Rectal smooth muscle tissue (tissue), 1 donor: ENCODE results near the gene GLOD5.

Source experiments
- H3K27ac ChIP-seq: one replicate; pipeline ENCODE4 v1.7.0; 2013; ENCODE audit warnings: low read depth, low read length, inconsistent platforms
- H3K27me3 ChIP-seq: one replicate; pipeline ENCODE4 v1.7.0; 2013; ENCODE audit warnings: low read length; ENCODE audit not compliant: control insufficient read depth, insufficient read depth
- H3K36me3 ChIP-seq: one replicate; pipeline ENCODE4 v1.7.0; 2013; ENCODE audit warnings: low read length; ENCODE audit not compliant: control insufficient read depth, insufficient read depth
- H3K4me1 ChIP-seq: one replicate; pipeline ENCODE4 v1.7.0; 2013; ENCODE audit warnings: low read length; ENCODE audit not compliant: control insufficient read depth, insufficient read depth
- H3K4me3 ChIP-seq: one replicate; pipeline ENCODE4 v1.7.0; 2013; ENCODE audit warnings: low read length
- H3K9ac ChIP-seq: one replicate; pipeline ENCODE4 v1.7.0; 2013; ENCODE audit warnings: low read length

The GLOD5 gene

GRCh38 chrX:48761674-48762471 is at the start of gene GLOD5:
Gene GLOD5 (plus strand): TSS chrX:48761747. CDS start chrX:48761791, 44 bp downstream.
- no peak within 1 kb of the TSS for H3K9ac ChIP-seq
- no peaks in the 10 kb centered on the region for H3K36me3 ChIP-seq
- no peaks in the 10 kb centered on the region for H3K27me3 ChIP-seq
- H3K27ac ChIP-seq, result no peak within 1 kb of the TSS
- no peak within 1 kb of the TSS for H3K4me3 ChIP-seq
- no peaks in the 10 kb centered on the region for H3K4me1 ChIP-seq

GRCh38 chrX:48711929-48712505 is 49.5 kb upstream of the GLOD5 start:
- no peaks in the 10 kb centered on the region for H3K36me3 ChIP-seq
- no peak overlapping the region for H3K9ac ChIP-seq
- no peaks in the 10 kb centered on the region for H3K27me3 ChIP-seq
- no peak overlapping the region for H3K27ac ChIP-seq
- no peaks in the 10 kb centered on the region for H3K4me1 ChIP-seq
- no peak overlapping the region for H3K4me3 ChIP-seq

- Histone ChIP-seq H3K27me3 (no peaks in the 10 kb centered on the region), H3K9ac (no peak overlapping the region), H3K27ac (no peak overlapping the region), H3K4me3 (no peak overlapping the region), H3K4me1 (no peaks in the 10 kb centered on the region), H3K36me3 (no peaks in the 10 kb centered on the region)
Observed at GRCh38 chrX:48713847-48714246, 47.7 kb upstream of the GLOD5 start.

- H3K27me3 ChIP-seq, result no peaks in the 10 kb centered on the region
- H3K36me3 ChIP-seq, result no peaks in the 10 kb centered on the region
- H3K9ac ChIP-seq, result no peak overlapping the region
- H3K4me1 ChIP-seq, result no peaks in the 10 kb centered on the region
- H3K27ac ChIP-seq, result no peak overlapping the region
- no peak overlapping the region for H3K4me3 ChIP-seq
Observed at GRCh38 chrX:48714573-48714972, 47.0 kb upstream of the GLOD5 start.

GRCh38 chrX:48715072-48715471 is 46.5 kb upstream of the GLOD5 start:
- Histone ChIP-seq H3K27me3 (no peaks in the 10 kb centered on the region), H3K4me3 (no peak overlapping the region), H3K4me1 (no peaks in the 10 kb centered on the region), H3K36me3 (no peaks in the 10 kb centered on the region), H3K27ac (no peak overlapping the region), H3K9ac (no peak overlapping the region)

- Histone ChIP-seq H3K27me3 (no peaks in the 10 kb centered on the region), H3K36me3 (no peaks in the 10 kb centered on the region), H3K27ac (no peak overlapping the region), H3K9ac (no peak overlapping the region), H3K4me3 (no peak overlapping the region), H3K4me1 (no peaks in the 10 kb centered on the region)
Observed at GRCh38 chrX:48715876-48716502, 45.6 kb upstream of the GLOD5 start.

- no peak overlapping the region for H3K27ac ChIP-seq
- H3K9ac ChIP-seq, result no peak overlapping the region
- no peaks in the 10 kb centered on the region for H3K4me1 ChIP-seq
- no peaks in the 10 kb centered on the region for H3K27me3 ChIP-seq
- no peaks in the 10 kb centered on the region for H3K36me3 ChIP-seq
- no peak overlapping the region for H3K4me3 ChIP-seq
Observed at GRCh38 chrX:48719958-48720357, 41.6 kb upstream of the GLOD5 start.

GRCh38 chrX:48720577-48721250 is 40.8 kb upstream of the GLOD5 start:
- no peaks in the 10 kb centered on the region for H3K36me3 ChIP-seq
- H3K4me1 ChIP-seq, result no peaks in the 10 kb centered on the region
- H3K9ac ChIP-seq, result no peak overlapping the region
- H3K4me3 ChIP-seq, result no peak overlapping the region
- no peaks in the 10 kb centered on the region for H3K27me3 ChIP-seq
- no peak overlapping the region for H3K27ac ChIP-seq

GRCh38 chrX:48721916-48722315 is 39.6 kb upstream of the GLOD5 start:
- Histone ChIP-seq H3K36me3 (no peaks in the 10 kb centered on the region), H3K27ac (no peak overlapping the region), H3K4me1 (no peaks in the 10 kb centered on the region), H3K27me3 (no peaks in the 10 kb centered on the region), H3K9ac (no peak overlapping the region), H3K4me3 (no peak overlapping the region)

GRCh38 chrX:48726596-48726995 is 35.0 kb upstream of the GLOD5 start:
- H3K27ac ChIP-seq, result no peak overlapping the region
- no peaks in the 10 kb centered on the region for H3K27me3 ChIP-seq
- no peak overlapping the region for H3K9ac ChIP-seq
- H3K36me3 ChIP-seq, result no peaks in the 10 kb centered on the region
- H3K4me1 ChIP-seq, result no peaks in the 10 kb centered on the region
- H3K4me3 ChIP-seq, result no peak overlapping the region

GRCh38 chrX:48728653-48729052 is 32.9 kb upstream of the GLOD5 start:
- Histone ChIP-seq H3K4me3 (no peak overlapping the region), H3K4me1 (no peaks in the 10 kb centered on the region), H3K9ac (no peak overlapping the region), H3K27me3 (no peaks in the 10 kb centered on the region), H3K27ac (no peak overlapping the region), H3K36me3 (no peaks in the 10 kb centered on the region)

- Histone ChIP-seq H3K4me1 (no peaks in the 10 kb centered on the region), H3K9ac (no peak overlapping the region), H3K4me3 (peak overlapping the region; percentile 38), H3K27ac (no peak overlapping the region), H3K36me3 (no peaks in the 10 kb centered on the region), H3K27me3 (no peaks in the 10 kb centered on the region)
Observed at GRCh38 chrX:48736303-48736702, 25.2 kb upstream of the GLOD5 start.
